HG03095 (cell line): ENCODE results near the gene RBBP6.

Experiments used
- ATAC-seq: cut with Tn5 transposase; IDR thresholded peaks from one replicate; pipeline ENCODE4 v1.9.1; 2021; ENCODE audit warnings: moderate library complexity; ENCODE audit not compliant: unreplicated experiment

The RBBP6 gene

DNA sequence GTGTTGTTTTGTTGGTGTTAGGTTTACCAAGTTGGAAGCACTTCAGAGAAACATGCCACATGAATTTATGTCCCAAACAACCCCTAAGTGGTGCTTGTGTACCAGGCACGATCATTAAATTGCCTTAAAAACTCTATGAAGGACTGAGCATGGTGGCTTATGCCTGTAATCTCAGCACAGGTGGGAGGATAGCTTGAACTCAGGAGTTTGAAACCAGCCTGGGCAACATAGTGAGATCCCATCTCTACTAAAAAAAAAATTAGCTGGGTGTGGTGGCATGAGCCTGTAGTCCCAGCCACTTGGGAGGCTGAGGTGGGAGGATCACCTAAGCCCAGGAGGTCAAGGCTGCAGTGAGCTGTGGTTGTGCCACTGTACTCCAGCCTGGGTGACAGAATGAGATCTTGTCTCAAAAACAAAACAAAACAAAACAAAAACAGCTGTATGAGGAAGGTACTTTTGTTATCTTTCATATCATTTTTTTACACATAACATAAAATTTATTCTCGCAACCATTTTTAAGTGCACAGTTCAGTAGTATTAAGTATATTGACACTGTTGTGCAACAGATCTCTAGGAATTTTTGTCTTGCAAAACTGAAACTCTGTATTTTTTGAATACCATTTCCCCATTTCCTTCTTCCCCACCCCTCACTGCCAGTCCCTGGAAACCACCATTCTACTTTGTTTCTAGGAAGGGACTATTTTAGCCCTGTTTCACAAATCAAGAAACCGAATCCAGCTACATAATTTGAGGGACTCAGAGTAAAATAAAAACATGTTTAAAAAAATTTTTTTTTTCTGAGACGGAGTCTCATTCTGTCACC lies 14.3 kb upstream of the RBBP6 start:
- ATAC-seq = no peak

DNA sequence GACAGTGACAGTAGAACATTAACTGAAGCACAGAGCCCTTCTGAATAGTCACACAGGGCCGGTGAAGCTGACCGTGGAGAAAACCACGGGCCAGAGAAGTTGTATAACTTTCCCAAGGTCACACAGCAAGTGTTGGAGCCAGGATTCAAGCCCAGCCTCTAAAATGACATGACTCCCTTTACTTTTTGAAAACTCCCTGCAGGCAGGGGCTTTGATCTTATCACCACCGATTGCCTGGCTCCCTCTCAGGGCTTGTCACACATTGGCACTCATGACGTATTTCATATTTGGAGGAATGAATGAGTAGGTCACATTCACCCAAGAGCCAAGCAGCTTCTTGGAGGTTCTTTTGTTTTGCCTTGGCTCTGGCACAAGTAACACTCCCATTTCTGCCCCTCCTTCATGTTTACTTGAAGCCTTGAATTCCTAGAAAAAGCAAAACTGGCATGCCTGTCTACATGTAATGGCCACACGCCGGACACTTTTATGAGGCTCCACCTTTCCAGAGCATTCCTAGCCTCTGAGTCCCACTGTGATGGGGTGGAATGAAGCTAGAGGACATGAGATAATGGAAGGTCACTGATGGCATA lies 13.3 kb upstream of the RBBP6 start:
- no peak for ATAC-seq

DNA sequence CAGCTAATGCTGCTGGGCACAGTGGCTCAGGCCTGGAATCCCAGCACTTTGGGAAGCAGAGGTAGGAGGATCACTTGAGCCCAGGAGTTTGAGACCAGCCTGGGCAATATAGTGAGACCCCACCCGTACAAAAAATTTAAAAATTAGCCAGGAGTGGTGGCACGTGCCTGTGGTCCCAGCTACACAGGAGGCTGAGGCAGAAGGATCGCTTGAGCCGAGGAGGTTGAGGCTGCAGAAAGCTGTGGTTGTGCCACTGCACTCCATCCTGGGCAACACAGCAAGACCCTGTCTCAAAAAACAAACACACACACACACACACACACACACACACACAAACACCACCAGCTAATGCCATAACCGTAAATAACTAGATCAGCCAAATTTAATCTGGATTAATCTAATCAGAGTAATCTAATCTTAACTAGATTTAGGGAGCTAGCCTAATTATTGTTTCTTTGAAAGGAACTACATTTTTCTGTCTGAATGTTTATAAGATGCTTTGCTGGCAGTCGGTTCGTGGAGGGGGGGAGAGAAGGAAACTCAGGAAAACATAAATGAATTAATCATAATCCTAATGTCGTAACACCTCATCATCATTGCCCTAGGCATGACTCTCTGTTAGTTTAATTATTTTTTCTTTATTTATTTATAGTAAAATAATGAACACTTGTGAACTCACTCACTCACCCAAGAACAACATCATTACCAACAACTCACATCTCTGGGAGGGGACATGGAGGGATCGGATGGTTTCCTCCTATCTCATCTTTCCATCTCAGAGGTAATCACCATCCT lies 12.5 kb upstream of the RBBP6 start:
- no peak for ATAC-seq

DNA sequence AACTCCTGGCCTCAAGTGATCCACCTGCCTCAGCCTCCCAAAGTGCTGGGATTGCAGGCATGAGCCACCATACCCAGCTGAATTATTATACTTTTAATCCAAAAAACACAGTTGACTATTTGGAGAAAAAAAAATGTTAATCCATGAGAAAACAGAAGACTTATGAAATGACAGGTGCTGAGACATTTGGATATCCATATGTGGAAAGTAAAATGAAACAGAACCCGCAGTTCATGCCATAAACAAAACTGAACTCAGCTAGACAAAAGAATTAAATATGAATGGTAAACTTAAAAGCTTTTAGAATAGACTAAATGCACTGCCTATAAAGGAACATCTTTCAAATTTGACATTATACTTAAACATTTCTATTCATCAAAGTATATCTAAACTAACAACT lies 8.2 kb upstream of the RBBP6 start:
- no peak for ATAC-seq

GRCh38 chr16:24534620-24535019 lies 4.7 kb upstream of the RBBP6 start:
- ATAC-seq = no peak

DNA sequence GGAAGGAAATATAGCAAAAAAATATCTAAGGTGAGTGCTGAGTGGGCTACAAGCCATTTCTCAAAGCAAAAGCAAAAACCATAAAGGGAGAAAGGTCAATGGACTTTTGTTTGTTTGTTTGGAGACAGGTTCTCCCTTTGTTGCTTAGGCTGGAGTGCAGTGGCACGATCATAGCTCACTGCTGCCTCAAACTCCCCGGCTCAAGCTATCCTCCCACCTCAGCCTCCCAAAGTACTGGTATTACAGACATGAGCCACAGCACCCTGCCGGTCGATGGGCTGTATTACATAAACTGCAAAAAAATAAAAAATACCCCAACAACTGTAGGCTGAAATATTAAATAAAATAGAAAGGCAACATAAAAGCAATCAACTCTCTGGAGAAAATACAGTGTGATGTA lies 3.5 kb upstream of the RBBP6 start:
- no peak for ATAC-seq

DNA sequence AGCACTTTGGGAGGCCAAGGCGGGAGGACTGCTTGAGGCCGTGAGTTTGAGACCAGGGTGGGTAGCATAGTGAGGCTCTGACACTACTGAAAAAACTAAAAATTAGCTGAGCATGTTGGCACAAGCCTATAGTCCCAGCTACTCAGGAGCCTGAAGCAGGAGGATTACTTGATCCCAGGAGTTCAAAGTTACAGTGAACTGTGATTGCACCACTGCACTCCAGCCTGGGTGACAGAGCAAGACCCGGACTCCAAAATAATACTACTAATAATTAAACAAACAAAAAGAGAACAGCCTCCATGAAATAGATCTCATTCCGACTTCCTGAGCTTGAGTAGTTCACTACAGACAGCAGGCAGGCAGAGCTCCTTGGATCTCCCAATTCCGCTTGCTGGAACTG lies 2.7 kb upstream of the RBBP6 start:
- no peak for ATAC-seq

DNA sequence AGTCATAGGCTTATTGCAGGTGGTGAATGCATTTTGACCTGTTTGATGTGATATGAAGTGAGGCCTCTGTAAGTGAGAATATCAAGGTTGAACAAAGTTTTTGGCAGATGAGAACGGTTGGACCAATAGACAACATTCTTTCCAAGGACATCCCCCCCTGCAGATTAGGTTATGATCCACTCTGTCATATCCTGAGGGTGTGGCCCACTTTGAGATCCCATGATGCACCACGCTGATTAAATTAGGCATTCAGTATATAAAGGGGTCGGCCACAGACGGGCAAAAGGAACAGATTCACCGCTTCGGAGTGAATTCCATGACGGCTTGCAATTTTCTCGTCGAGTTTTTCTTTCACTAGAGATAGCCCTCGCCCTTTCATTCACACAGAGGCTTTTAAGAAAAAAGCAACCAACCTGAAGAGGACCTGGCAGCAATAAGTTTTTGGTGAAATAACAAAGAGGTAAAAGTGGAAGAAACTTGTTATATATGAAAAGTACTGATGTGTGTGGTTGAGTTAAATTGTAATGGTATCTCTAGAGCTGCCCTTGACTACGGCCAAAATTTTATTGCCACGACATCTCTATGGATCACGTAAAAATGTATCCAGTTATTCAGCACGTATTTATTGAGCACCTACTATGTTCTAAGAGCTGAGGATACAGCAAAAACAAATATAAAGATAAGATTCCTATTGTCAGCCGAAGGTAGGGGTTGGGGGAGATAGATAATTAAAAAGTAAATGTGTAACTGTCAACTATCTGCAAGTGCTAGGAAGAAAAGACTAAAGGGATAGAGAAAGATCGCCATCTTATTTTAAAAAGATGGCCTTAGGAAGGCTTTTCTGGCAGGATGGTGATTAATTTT lies 1.7 kb upstream of the RBBP6 start:
- no peak for ATAC-seq

- no peak for ATAC-seq
Observed at GRCh38 chr16:24538756-24539294, 541 bp upstream of the RBBP6 start.

DNA sequence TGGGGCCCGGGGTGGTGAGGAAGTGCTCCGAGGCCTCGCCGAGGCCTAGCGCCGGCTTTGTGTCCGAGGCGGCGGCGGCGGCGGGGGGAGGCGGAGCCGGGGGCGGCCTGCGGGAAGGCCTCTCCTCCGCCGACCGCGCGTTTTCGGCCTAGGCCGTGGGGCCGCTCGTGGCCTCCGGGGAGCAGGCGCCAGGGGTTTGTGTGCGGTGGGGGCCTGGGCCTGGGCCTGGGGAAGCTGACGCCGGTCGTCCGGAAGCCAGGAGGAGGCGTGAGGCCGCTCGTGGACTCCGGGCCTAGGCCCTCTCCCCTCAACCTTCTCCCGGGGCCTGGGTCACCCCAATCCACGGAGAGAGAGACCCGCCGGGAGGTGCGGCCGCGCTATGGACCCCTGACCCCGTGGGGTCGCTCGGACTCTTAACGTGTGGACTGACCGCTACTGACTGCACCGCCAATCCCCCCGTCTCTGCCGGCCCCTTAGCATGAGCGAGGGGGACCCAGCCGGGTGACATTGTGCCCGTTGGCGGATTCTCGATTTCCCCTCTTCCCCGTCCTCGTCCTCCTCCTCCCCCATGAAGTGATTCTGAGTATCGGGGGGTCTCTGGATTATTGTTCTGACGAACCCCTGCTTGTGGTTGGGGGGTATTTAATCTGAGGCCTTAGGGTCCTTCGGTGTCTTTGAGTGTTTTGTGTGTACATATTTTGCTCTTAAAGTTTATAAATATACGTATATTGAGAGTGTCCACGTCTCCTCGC lies 660 bp downstream of the RBBP6 start:
- ATAC-seq = peak; percentile 31

- no peak for ATAC-seq
Observed at GRCh38 chr16:24540602-24541210, 1.3 kb downstream of the RBBP6 start.

DNA sequence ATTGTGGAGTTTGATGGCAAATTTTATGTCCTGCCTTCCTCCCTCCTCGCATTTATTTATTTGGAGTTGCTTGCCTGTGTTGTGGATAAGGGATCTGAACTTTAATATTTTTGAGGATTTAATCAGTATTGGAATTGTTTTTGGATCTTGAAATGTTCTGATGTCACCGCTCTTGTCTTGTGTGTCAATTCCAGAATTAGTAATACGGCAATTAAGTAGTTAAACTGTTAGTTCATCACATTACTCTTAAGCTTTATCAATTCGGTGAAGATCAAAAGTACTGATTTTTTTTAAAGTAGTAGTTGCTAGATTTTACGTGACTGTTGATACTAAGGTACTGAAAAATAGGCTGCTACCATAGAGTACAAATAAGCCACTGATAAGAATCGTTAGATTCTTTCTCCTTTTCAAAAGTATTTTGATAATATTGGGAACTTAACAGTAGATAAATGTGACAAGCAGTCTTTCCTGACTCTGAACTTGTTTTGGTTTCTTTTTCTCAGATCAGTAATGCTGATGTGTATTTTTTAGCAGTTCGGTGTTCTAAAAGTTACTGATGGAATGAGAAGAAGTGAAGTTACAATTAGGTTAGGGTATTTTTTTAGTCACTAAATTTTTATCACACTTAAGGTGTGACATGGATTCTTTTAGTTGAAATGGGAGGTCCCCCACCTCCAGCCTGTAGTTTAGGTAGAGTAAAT lies 2.0 kb downstream of the RBBP6 start:
- no peak for ATAC-seq

GRCh38 chr16:24543949-24544348 lies 4.6 kb downstream of the RBBP6 start:
- ATAC-seq = no peak

DNA sequence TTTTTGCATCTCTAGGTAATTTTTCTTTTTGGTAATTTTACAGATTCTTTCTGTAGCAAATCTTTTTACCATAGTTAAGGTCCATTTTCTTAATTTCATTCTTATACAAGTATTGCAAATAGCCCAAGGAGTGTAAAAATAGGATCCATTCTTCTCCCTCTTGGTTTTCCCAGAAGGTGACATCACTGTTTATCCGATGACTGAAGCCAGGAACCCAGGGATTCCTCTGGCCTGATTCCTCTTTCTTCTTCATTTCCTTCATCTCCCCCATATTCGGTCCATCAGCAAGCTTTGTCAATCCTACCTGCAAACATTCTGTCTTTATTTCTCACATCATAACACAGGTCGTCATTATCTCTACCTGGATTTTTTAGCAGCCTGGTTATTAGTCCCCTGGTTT lies 5.3 kb downstream of the RBBP6 start:
- no peak for ATAC-seq

GRCh38 chr16:24550295-24550694 lies 10.9 kb downstream of the RBBP6 start:
- ATAC-seq = no peak

DNA sequence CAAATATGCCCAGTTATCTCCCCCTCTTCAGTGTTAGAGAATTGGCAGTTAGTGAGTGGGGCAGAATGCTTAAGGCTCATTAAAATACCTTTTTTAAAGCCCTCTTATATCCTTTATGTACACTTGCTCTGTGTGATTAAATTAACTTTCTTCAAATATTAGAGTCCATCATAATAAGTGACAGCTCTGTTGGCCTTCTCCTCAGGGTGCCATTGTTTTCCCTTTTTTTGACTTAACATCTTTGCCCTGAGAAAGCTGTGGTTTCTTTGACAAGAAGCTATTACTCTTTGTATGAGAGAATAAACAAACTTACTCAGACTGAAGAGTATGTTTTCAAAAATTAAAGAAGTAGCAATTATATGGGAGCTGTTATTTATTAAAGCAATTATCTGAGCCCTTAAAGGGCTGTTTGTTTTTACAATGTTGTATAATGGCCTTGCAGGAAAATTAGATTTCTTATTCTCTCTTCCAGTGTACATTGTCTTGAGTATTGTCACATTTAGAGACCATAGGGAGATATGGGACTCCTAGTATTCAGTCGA lies 13.4 kb downstream of the RBBP6 start:
- ATAC-seq = no peak

DNA sequence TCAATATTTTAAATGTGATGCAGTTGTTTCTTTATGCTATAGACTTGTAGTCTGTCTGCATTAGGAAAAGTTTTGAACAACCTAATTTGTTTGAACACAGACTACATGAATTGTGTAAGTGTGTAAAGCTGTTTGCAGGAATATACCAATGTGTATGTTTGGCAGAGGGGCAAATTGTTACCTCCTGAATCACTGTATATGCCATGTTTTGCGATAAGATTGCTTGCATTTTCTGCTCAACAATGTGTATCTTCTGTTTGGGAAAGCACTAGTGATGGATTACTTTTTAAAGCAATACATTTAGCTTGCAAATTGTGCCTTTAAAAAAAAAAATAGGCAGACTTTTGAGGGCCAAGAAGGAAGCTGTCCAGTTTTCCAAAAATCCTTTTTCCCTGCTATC lies 14.6 kb downstream of the RBBP6 start:
- no peak for ATAC-seq

DNA sequence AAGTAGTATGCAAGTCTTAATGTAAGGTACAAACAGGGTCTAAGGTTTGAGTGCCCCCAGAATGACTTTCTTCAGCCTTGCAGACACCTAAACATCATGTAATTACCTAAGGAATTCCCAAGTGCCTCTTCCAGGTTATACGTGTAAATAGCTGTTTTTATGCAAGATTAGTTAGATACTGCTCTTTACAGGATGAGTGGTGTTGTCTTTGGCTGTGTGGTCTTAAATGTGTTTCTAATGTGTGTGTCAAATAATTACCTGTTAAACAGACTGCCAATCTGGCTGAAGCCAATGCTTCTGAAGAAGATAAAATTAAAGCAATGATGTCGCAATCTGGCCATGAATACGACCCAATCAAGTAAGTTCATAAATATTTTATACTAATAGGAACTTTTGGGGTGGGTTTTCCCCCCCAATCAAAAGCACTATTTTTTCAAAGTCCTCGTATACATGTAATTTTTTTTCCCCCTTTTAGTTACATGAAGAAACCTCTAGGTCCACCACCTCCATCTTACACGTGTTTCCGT lies 16.0 kb downstream of the RBBP6 start:
- ATAC-seq = no peak
